GM19397 (cell line): Measurements from ENCODE around the gene NSL1.
"Not testable (repeated sequence)": the region's sequence is repeated elsewhere in the genome, so short reads cannot be mapped to it uniquely, and the experiment has no call there.

Experiments used
- ATAC-seq: cut with Tn5 transposase; IDR thresholded peaks from one replicate; pipeline ENCODE4 v1.9.1; 2021; ENCODE audit warnings: mild to moderate bottlenecking, moderate library complexity; ENCODE audit not compliant: unreplicated experiment

Gene NSL1

GRCh38 chr1:212785871-212786270 is 5.7 kb downstream of the NSL1 start:
- ATAC-seq = no peak

GRCh38 chr1:212783976-212784375 is 7.6 kb downstream of the NSL1 start:
- no peak for ATAC-seq

- no peak for ATAC-seq
Observed at GRCh38 chr1:212782422-212783154, 9.0 kb downstream of the NSL1 start.

GRCh38 chr1:212781225-212781624 is 10.4 kb downstream of the NSL1 start:
- no peak for ATAC-seq

- ATAC-seq = no peak
Observed at GRCh38 chr1:212780759-212781158, 10.8 kb downstream of the NSL1 start.

- ATAC-seq = not testable (repeated sequence)
Observed at GRCh38 chr1:212779086-212779485, 12.5 kb downstream of the NSL1 start.

GRCh38 chr1:212777151-212777550 is 14.4 kb downstream of the NSL1 start:
- ATAC-seq = no peak

DNA sequence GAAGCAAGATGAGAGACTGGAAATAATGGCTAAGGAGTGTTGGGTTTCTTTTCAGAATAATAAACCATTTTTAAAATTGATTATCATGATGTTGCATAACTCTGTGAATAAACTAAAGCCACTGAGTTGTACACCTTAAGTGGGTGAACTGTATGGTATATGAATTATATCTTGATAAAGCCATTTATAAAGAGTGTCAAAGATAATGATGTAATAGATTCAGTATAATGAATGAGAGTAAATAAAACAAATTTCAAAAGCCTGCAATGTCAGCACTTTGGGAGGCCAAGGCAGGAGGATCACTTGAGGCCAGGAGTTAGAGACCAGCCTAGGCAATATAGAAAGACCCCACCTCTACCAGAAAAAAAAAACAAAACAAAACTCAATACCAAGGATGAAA is 16.3 kb downstream of the NSL1 start:
- no peak for ATAC-seq

- ATAC-seq = no peak
Observed at GRCh38 chr1:212774584-212774983, 17.0 kb downstream of the NSL1 start.

GRCh38 chr1:212773011-212773410 is 18.6 kb downstream of the NSL1 start:
- no peak for ATAC-seq

DNA sequence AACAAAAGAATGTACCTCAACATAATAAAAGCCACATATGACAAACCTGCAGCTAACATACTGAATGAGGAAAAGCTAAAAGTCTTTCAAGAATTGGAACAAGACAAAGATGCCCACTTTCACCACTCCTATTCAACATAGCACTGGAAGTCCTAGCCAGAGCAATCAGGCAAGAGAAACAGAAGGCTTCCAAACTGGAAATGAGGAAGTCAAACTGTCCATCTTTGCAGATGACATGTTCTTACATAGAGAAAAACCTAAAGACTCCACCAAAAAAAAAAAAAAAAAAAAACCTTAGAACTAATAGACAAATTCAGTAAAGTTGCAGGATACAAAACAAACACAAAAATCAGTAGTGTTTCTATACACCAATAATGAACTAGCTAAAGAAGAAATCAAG is 20.2 kb downstream of the NSL1 start:
- no peak for ATAC-seq

DNA sequence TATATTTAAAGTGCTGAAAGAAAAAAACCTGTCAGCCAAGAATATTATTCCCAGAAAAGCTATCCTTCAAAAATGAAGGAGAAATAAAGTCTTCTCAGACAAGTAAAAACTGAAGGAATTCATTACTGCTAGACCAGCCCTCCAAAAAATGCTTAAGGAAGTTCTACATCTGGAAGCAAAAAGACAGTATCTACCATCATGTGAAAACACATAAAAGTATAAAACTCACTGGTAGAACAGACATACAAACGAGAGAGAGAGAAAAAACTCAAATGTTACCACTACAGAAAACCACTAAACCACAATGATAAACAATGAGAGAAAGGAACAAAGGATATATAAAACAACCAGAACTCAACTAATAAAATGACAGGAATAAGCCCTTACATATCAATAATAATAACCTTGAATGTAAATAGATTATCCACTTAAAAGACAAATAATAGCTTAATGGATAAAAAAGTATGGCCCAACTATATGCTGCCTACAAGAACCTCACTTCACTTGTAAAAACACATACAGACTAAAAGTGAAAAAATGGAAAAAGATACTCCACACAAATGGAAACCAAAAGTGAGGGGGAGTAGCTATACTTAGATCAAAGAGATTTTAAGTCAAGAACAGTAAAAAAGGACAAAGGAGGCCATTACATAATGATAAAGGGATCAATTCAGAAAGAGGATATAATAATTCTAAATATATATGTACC is 22.0 kb downstream of the NSL1 start:
- ATAC-seq = no peak

DNA sequence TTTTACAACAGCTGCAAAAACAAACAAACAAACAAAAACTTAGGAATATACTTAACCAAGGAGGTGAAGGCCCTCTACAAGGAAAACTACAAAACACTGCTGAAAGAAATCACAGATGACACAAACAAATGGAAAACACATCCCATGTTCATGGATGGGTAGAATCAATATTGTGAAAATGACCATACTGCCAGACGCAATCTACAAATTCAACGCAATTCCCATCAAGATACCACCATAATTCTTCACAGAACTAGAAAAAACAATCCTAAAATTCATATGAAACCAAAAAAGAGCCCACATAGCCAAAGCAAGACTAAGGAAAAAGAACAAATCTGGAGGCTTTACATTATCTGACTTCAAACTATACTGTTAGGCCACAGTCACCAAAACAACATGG is 24.8 kb downstream of the NSL1 start:
- not testable (repeated sequence) for ATAC-seq

DNA sequence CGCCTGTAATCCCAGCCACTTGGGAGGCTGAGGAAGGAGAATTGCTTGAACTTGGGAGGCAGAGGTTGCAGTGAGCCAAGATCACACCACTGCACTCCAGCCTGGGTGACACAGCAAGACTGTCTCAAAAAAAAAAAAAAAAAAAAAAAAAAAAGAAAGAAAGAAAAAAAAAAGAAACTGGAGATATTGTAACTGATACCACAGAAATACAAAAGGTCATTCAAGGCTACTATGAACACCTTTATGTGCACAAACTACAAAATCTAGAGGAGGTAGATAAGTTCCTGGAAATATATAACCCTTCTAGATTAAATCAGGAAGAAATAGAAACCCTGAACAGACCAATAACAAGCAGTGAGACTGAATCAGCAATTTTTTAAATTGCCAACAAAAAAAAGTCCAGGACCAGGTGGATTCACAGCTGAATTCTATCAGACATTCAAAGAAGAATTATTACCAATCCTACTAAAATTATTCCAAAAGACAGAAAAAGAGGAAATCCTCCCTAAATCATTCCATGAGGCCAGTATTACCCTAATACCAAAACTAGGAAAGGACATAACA is 26.8 kb downstream of the NSL1 start:
- ATAC-seq = not testable (repeated sequence)

DNA sequence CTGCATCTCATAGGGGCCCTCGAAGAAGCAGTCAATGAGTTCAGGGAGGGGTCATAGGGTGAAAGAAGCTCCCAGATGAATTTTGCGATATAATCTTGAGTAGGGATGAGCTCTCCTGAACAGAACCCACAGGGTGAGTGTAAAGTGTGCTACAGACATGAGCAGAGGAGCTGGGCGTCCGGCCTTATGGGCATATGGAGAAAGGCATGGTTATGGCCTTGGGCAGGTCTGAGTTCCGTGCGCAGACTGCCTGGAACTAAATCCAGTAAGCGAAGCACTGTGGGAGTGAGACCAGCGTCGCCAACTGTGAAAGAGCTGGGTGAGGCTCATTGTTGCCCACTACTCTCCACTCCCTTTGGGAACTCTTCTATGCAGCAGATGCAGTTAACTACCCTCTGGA is 28.7 kb downstream of the NSL1 start:
- ATAC-seq = no peak

DNA sequence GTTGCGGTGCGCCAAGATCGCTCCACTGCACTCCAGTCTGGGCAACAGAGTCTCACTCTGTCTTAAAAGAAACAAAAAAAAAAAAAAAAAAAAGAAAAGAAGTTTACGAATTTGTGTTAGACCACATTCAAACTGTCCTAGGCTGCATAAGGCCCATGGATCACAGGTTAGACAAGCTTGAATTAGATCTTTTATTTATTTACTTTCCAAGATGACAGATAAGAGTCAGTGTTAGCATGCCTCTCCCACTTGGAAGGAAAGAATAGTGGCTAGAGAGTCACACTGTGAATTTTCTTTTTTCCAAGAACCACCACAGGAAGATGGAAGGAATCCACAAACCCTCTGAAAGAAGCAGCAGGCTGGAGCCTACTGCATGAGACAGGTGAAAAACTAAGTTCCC is 29.3 kb downstream of the NSL1 start:
- ATAC-seq = no peak

- ATAC-seq = no peak
Observed at GRCh38 chr1:212760126-212760823, 31.3 kb downstream of the NSL1 start.

GRCh38 chr1:212759683-212760082 is 31.9 kb downstream of the NSL1 start:
- no peak for ATAC-seq

DNA sequence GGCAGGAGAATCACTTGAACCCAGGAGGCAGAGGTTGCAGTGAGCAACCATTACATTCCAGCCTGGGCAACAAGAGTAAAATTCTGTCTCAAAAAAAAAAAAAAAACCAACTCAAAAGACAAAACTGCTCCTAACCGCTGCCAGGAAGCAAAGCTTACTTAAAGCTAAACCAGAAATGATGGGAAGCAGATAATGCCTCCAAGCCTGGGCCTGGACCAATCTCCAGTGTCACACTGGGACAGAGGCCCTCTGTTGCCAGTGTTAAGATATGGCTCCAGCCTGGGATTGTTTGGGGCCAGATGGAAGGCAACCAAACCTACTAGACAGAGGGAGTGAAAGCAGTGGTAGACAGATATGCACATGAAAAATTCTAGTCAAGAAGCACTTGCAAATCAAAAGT is 36.9 kb downstream of the NSL1 start:
- no peak for ATAC-seq

- ATAC-seq = peak; percentile 42
Observed at GRCh38 chr1:212754193-212754592, 37.4 kb downstream of the NSL1 start.

- ATAC-seq = no peak
Observed at GRCh38 chr1:212753749-212754148, 37.8 kb downstream of the NSL1 start.
